GM18519 (cell line): ENCODE measurements around the gene EPB41L1.

Source experiments
- ATAC-seq: cut with Tn5 transposase; IDR thresholded peaks from one replicate; pipeline ENCODE4 v1.9.1; 2021; ENCODE audit warnings: mild to moderate bottlenecking, moderate library complexity; ENCODE audit not compliant: unreplicated experiment, low FRiP score

EPB41L1 gene

GRCh38 chr20:36184816-36185776 lies 30.6 kb downstream of the EPB41L1 start:
- ATAC-seq: no peak

- ATAC-seq: no peak
These were observed 39.6 kb downstream of the EPB41L1 start for GRCh38 chr20:36193977-36194712.

DNA sequence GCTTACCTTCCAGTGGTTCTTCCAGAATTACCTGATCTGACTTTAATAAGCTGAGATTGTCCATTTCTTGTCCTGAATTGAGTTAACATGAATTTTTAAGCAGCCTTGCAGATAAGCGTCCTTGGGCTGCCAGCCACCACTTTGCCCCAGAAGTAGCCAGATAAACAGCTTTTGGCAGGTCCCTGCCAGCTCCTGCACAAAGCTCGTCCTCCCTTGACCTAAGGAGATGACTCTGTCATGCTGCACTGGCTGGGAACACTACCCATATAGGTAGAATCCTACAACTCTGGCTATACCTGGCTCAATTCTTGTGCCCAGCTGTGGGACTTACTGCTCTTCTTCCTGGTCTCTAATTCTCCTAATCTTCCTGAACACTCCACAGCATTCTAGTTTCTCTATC lies 42.1 kb downstream of the EPB41L1 start:
- no peak for ATAC-seq

GRCh38 chr20:36197271-36197670 lies 42.7 kb downstream of the EPB41L1 start:
- no peak for ATAC-seq

GRCh38 chr20:36199345-36200257 lies 45.1 kb downstream of the EPB41L1 start:
- ATAC-seq: no peak

- no peak for ATAC-seq
These were observed 45.9 kb downstream of the EPB41L1 start for GRCh38 chr20:36200451-36200850.

GRCh38 chr20:36201198-36201597 lies 46.7 kb downstream of the EPB41L1 start:
- no peak for ATAC-seq

GRCh38 chr20:36202891-36203338 lies 48.4 kb downstream of the EPB41L1 start:
- ATAC-seq: no peak

- ATAC-seq: no peak
These were observed 49.3 kb downstream of the EPB41L1 start for GRCh38 chr20:36203861-36204260.

- ATAC-seq: no peak
These were observed 50.5 kb downstream of the EPB41L1 start for GRCh38 chr20:36205026-36205425.

GRCh38 chr20:36206068-36206467 lies 51.5 kb downstream of the EPB41L1 start:
- no peak for ATAC-seq

DNA sequence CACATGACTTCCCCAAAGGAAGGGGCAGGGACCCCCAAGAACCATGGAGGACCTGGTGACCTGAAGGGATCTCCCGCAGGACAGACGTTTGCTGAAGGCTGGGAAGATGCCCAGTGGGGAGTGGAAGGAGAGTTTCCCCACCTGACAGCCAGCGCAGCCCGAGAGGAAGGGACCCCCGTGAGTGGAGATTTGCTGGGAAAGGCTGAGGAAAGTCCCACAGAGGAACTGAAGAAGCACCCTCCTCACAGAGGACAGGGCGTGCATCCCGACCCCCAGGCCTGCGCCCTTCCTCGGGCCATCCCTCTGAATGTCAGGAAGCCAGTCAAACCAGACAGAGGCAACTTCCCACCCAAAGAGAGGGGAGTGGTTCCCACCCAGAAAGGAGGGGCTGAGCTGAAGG lies 52.1 kb downstream of the EPB41L1 start:
- ATAC-seq: no peak

GRCh38 chr20:36207602-36208001 lies 53.1 kb downstream of the EPB41L1 start:
- no peak for ATAC-seq

DNA sequence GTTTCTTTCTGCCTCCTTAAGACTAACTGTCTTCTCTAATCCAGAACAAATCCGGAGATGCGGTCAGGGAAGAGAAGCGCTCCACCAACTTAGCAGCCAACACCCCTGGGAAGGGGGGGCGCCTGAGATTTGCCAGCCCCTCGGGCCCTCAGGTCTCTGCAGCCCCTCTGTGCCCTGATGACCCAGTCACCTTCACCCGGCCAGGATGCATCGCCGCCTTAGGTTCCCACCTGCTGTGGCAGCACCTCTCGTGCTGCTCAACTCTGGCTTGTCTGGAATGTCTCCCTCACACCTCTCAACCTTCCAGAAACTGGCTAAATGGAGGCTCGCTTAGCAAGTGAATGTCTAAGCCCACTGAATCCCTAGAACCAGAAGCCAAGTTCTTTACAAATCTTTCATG lies 53.7 kb downstream of the EPB41L1 start:
- no peak for ATAC-seq

GRCh38 chr20:36210436-36211021 lies 56.0 kb downstream of the EPB41L1 start:
- no peak for ATAC-seq

DNA sequence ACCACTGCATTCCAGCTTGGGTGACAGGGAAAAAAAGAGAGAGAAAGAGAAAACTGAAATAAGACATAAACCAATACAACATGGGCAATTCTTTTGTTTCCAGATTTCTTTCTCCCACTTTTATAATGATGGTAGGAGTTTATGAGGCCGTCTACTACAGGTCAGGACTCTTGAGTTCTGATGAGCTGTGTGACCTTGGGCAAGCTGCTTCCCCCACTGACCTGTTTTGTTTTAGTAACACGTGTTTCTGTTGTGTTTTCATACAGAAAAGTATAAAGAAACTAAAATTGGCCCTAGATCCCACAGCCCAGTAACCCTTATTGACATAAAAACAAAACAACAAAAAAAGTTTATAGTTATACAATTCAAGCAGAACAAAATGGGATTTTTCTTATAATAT lies 58.8 kb downstream of the EPB41L1 start:
- no peak for ATAC-seq

DNA sequence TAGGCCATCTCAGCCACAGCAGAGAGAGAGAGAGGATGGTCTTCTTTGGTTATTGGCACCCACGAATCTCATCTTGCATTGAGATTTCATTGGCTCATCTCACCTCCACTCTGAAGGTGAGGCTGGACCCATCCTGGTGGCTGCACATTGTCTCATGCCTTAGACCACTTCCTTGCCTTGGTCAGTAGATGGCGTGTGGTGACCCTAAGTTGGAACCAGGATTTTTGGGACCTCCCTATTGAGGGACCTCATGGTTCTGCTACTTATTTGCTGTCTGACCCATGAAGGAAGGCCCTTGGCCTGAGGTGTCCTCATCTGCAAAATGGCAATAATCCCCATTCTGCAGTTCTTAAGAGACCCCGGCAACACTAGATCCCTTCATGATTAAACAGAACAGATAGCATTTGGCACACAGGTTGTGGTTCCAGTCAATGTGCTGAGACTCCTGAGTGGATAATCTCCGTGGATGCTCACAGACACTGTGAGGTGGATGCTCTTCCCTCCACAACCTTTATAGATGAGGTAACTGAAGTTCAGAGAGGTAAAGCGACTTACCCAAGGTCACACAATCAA lies 60.2 kb downstream of the EPB41L1 start:
- ATAC-seq: no peak

DNA sequence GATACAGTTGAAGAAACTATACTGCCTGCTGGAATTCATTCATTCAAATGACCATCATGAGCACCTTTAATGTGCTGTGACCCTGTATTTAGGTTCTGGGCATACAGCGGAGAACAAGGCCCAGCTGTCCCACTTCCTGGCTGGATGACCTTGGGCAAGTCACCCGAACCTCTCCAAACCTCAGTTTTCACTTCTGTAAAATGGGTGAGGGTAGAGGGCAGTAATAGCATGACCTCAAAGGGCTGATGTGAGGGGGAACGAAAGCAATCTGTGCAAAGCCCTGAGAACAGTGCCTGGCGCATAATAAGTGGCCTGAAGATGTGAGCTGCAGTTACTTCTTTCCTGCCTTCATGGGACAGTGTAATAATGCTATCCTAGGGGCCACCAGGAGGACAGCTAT lies 61.2 kb downstream of the EPB41L1 start:
- no peak for ATAC-seq

DNA sequence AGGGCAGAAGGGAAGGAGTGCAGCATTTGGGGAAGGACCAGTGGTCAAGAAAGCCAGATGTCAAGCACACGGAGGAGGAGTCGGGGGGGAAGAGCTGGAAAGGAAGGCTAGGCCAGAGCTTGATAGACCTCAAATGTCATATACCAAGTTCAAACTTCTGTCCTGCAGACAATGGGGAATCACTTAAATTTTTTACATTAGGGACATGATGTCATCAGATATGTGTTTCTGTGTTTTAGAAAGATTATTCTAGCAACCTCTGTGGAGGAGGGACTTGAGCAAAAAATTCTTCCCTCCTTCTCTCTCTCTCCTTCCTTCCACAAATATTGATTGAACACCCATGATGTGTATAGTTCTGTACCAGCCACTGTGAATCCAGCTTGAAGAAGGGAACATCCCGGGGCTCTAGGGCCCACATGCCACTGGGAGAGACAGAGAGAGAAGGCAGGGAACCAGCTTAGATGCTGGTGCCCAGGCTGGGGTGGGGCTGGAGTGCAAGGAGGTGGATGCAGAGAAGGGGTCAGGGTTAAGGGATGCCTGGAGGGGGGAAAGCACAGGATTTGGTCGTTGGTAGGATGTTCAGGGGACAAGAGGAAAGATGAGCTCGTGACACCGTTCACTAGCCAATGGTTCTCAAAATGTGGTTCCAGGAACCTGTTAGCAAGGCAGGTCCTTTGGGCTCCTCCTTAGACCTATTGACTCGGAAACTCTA lies 61.9 kb downstream of the EPB41L1 start:
- ATAC-seq: no peak
